K562 (cell line): ENCODE results near the gene PPP4R1. TPM values are rescaled to one million over a fixed set of nuclear protein-coding genes. Genes with fewer than 3 reads are reported as not detected.
A peak's percentile ranks its signal among the peaks of the same experiment; 100 is the strongest.

ENCODE experiments used
- ATAC-seq: fragments of 200-7000 bp; cut with Tn5 transposase; 3 replicates; pipeline ENCODE4 v1.9.1; 2020; ENCODE audit warnings: moderate library complexity
- BruUV-seq: library from RNA; stranded (reverse); fragments of 400-500 nt; replicated peaks from 2 replicates; lab custom pipeline; 2021; lab: Mats Ljungman, UMichigan
- CTCF ChIA-PET: fragments of 300-600 bp; formaldehyde crosslinking; extraction: SDS; loops from one replicate; lab custom pipeline; 2021; ENCODE audit warnings: low intra/inter-chr PET ratio; lab: Yijun Ruan, JAX
- POLR2A ChIA-PET: fragments of 300-600, 350-650 bp; sonication (Branson Sonifier 250); formaldehyde crosslinking; extraction: SDS; loops from one replicate; lab custom pipeline; 2021; ENCODE audit warnings: antibody characterized with exemption, inconsistent platforms; lab: Yijun Ruan, JAX
- DNase-seq, 4 experiments: peaks; one replicate each; pipeline versions ENCODE4 v3.0.0 to v3.0.0-alpha.2; 2011 to 2018; ENCODE audit warnings: low spot score in 3 of 4, mixed read lengths in 3 of 4; ENCODE audit errors: extremely low read depth in 1 of 4
- FAIRE-seq: peaks from 2 replicates; lab custom pipeline; 2011; peaks lifted over from hg19 to GRCh38; lab: Jason Lieb, UNC
- H2AFZ ChIP-seq: 2 replicates; pipeline ENCODE4 v1.6.0; 2011; ENCODE audit warnings: low read depth, low read length, control low read depth, inconsistent platforms
- H3K27ac ChIP-seq: fragments of 200-600 bp; 3 replicates; pipeline ENCODE4 v1.8.0; 2011; ENCODE audit warnings: low read depth, mild to moderate bottlenecking, control low read depth, inconsistent platforms, low read length, moderate library complexity, mixed read lengths; ENCODE audit errors: extremely low read depth
- H3K27me3 ChIP-seq, 2 experiments: fragments of 300-600 bp in 1 of 2; 2 replicates in 1 of 2; 3 replicates in 1 of 2; pipeline versions ENCODE4 v1.6.0 to v1.8.0; 2011; ENCODE audit warnings: inconsistent platforms in 2 of 2, low read length in 2 of 2, mild to moderate bottlenecking in 1 of 2, mixed read lengths in 1 of 2, moderate library complexity in 1 of 2; ENCODE audit not compliant: control insufficient read depth in 2 of 2, insufficient read depth in 2 of 2
- H3K36me3 ChIP-seq: fragments of 300-600 bp; 3 replicates; pipeline ENCODE4 v1.8.0; 2011; ENCODE audit warnings: mild to moderate bottlenecking, low read length, inconsistent platforms; ENCODE audit not compliant: control insufficient read depth, insufficient read depth
- H3K4me1 ChIP-seq, 2 experiments: fragments of 200-600 bp in 1 of 2; replicated peaks in 1 of 2; 2 replicates in 1 of 2; 3 replicates in 1 of 2; pipeline versions ENCODE4 v1.5.1 to v1.8.0; 2011; ENCODE audit warnings: inconsistent platforms in 2 of 2, low read length in 2 of 2, mild to moderate bottlenecking in 1 of 2, mixed read lengths in 1 of 2, moderate library complexity in 1 of 2; ENCODE audit not compliant: control insufficient read depth in 2 of 2, insufficient read depth in 2 of 2
- H3K4me2 ChIP-seq: 2 replicates; pipeline ENCODE4 v1.6.1; 2011; ENCODE audit warnings: low read length, control low read depth, inconsistent platforms, mixed read lengths; ENCODE audit not compliant: insufficient read depth
- H3K4me3 ChIP-seq: fragments of 200-600 bp; sonication (generic), shearing (Covaris generic); 2 replicates; pipeline ENCODE4 v1.5.1; 2016; ENCODE audit warnings: control low read depth, inconsistent platforms
- H3K79me2 ChIP-seq: fragments of 200-600 bp; 3 replicates; pipeline ENCODE4 v1.8.0; 2011; ENCODE audit warnings: low read length, inconsistent platforms; ENCODE audit not compliant: control insufficient read depth, insufficient read depth
- H3K9ac ChIP-seq, 2 experiments: 2 replicates each; pipeline versions ENCODE4 v1.6.0 to v1.6.1; 2011; ENCODE audit warnings: low read depth in 2 of 2, low read length in 2 of 2, control low read depth in 1 of 2, inconsistent platforms in 1 of 2, mild to moderate bottlenecking in 1 of 2, mixed read lengths in 1 of 2; ENCODE audit not compliant: insufficient read depth in 1 of 2
- H3K9me1 ChIP-seq: one replicate; pipeline ENCODE4 v1.6.0; 2011; ENCODE audit warnings: inconsistent platforms, mild to moderate bottlenecking, low read length, moderate library complexity; ENCODE audit not compliant: control insufficient read depth, insufficient read depth
- H3K9me3 ChIP-seq: replicated peaks from 2 replicates; pipeline ENCODE4 v1.5.1; 2011; ENCODE audit warnings: low read depth, low read length, inconsistent platforms; ENCODE audit not compliant: control insufficient read depth, insufficient read depth
- H4K20me1 ChIP-seq: replicated peaks from 2 replicates; pipeline ENCODE4 v1.6.1; 2011; ENCODE audit warnings: low read length, inconsistent platforms, mixed read lengths; ENCODE audit not compliant: control insufficient read depth, insufficient read depth
- BRF2 ChIP-seq: IDR thresholded peaks from 3 replicates; pipeline ENCODE4 v1.6.1; 2011; ENCODE audit warnings: borderline replicate concordance, mild to moderate bottlenecking; ENCODE audit not compliant: insufficient read length, insufficient read depth
- POLR2G ChIP-seq: fragments of 200-400 bp; formaldehyde crosslinking; IDR thresholded peaks from 2 replicates; pipeline ENCODE4 v1.6.1; 2017; ENCODE audit warnings: low read depth, mild to moderate bottlenecking, antibody characterized with exemption, low read length, moderate library complexity
- ZNF224 ChIP-seq: sonication (generic); formaldehyde crosslinking; IDR thresholded peaks from 2 replicates; pipeline ENCODE4 v1.8.0; 2022; ENCODE audit warnings: mild to moderate bottlenecking, missing genetic modification reagents
- ZNF780A ChIP-seq: fragments of 250-450 bp; sonication (Bioruptor Pico); IDR thresholded peaks from 2 replicates; pipeline ENCODE4 v1.5.0; 2021; ENCODE audit warnings: mild to moderate bottlenecking
- WGBS: fragments of 100-300 bp; shearing (Covaris generic); methylation state at CpG from one replicate; pipeline ENCODE4 v1.1.6; 2016; ENCODE audit warnings: low coverage, mixed read lengths; ENCODE audit not compliant: insufficient coverage; ENCODE audit errors: missing lambda C conversion rate; 5-methylcytosine and 5-hydroxymethylcytosine counted together
- in situ Hi-C: fragments of 300-500 bp; cut with MboI; formaldehyde crosslinking; loops from 4 replicates; pipeline ENCODE4 v1.15.0; 2018; ENCODE audit warnings: inconsistent platforms, mixed read lengths
- intact Hi-C: fragments of 100-400 bp; cut with micrococcal nuclease; formaldehyde crosslinking; loops from 2 replicates; pipeline ENCODE4 v1.14.2; 2022
- polyA plus RNA-seq, 8 experiments: library from polyadenylated mRNA; depleted of rRNA in 4 of 8; stranded (reverse) in 5 of 8; unstranded in 3 of 8; fragments of >200 nt; fragmentation: Nextera tagmentation in 2 of 8; fragmentation: Illumina TruSeq in 1 of 8; extraction: Ambion mirVana in 2 of 8; extraction: Trizol in 1 of 8; gene quantifications; 2 replicates each; pipeline versions ENCODE4 v1.2.1 to v1.2.3, GENCODE V29; 2011 to 2014; ENCODE audit warnings: inconsistent platforms in 1 of 8, missing spikeins in 1 of 8
- total RNA-seq, 7 experiments: library from RNA; depleted of rRNA in 6 of 7; stranded (reverse); fragments of >200 nt in 6 of 7; fragmentation: Illumina TruSeq in 2 of 7; extraction: Trizol in 2 of 7; gene quantifications; 2 replicates each; pipeline versions ENCODE4 v1.2.1 to v1.2.3, GENCODE V29; 2011 to 2021; ENCODE audit warnings: low replicate concordance in 1 of 7

Gene PPP4R1
- total and polyA plus RNA-seq, 9 of the 15 experiments (the other 6 are each of a cell fraction or from before 2014, with no cell fraction given) = 23.5 to 136 (median 84.5) TPM

GRCh38 chr18:9535430-9535991 is 78.8 kb downstream of the PPP4R1 start:
- intact Hi-C loops = no loop called here
- H3K27ac ChIP-seq = no peak overlapping the region
- POLR2A ChIA-PET = interaction anchor here (0.8 to 1.2 kb wide), 2 partner anchors 15 to 526 kb away, joined by 4 read pairs; no protein-coding TSS in a partner anchor

More at GRCh38 chr18:9535430-9535991, 78.8 kb downstream of the PPP4R1 start:
- Histone ChIP-seq H2AFZ (no peak overlapping the region), H3K9me1 (no peaks in the 10 kb centered on the region), H3K9me3 (no peaks in the 10 kb centered on the region), H3K79me2 (no peaks in the 10 kb centered on the region), H3K4me2 (no peak overlapping the region), H4K20me1 (no peaks in the 10 kb centered on the region; the same call in 1 of the 2 replicates), H3K9ac (0 out of 4 replicates have a peak overlapping the region, but pooled peaks of 1 of the 2 experiments have one; percentile 26), H3K36me3 (peaks cover 73% of the 10 kb centered on the region; the same call in 2 of the 3 replicates), H3K27me3 (no peaks in the 10 kb centered on the region), H3K4me1 (no peaks in the 10 kb centered on the region), H3K4me3 (no peak overlapping the region)
- WGBS = 93% methylated on average over 27 of the region's 27 CpGs
- no peak for TF ChIP-seq ZNF224 (CRISPR knock-in tag)
- peak; percentile 28; the same call in 1 of the 2 replicates for TF ChIP-seq POLR2G
- TF ChIP-seq BRF2 = no peak
- no peak for TF ChIP-seq ZNF780A
- ATAC-seq (no peak), DNase-seq (no peak), FAIRE-seq (no peak)
- BruUV-seq = no TSS peak
- in situ Hi-C loops = no loop called here
- CTCF ChIA-PET = no interaction called here
